Measurements from ENCODE around the gene CDH22. TPM values are rescaled to one million over a fixed set of nuclear protein-coding genes. Genes with fewer than 3 reads are reported as not detected.
A peak's percentile ranks its signal among the peaks of the same experiment; 100 is the strongest.

CDH22 gene
- total RNA-seq, 4 donors from 2014 or later = not detected

- Histone ChIP-seq H3K4me1 (no peaks in the 10 kb centered on the region), H3K27me3 (no peaks in the 10 kb centered on the region), H3K9me3 (no peaks in the 10 kb centered on the region), H3K4me3 (no peak overlapping the region), H3K36me3 (no peaks in the 10 kb centered on the region), H3K27ac (no peak overlapping the region)
- TF ChIP-seq POLR2A (IDR thresholded peaks at IDR 0.05) = no peak
- TF ChIP-seq, protein P1, sequence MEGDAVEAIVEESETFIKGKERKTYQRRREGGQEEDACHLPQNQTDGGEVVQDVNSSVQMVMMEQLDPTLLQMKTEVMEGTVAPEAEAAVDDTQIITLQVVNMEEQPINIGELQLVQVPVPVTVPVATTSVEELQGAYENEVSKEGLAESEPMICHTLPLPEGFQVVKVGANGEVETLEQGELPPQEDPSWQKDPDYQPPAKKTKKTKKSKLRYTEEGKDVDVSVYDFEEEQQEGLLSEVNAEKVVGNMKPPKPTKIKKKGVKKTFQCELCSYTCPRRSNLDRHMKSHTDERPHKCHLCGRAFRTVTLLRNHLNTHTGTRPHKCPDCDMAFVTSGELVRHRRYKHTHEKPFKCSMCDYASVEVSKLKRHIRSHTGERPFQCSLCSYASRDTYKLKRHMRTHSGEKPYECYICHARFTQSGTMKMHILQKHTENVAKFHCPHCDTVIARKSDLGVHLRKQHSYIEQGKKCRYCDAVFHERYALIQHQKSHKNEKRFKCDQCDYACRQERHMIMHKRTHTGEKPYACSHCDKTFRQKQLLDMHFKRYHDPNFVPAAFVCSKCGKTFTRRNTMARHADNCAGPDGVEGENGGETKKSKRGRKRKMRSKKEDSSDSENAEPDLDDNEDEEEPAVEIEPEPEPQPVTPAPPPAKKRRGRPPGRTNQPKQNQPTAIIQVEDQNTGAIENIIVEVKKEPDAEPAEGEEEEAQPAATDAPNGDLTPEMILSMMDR (IDR thresholded peaks at IDR 0.05) = no peak
- DNase-seq = no peak
Observed at GRCh38 chr20:46152824-46153586, 155.3 kb downstream of the CDH22 start.

- DNase-seq = no peak
- H3K36me3 ChIP-seq = no peaks in the 10 kb centered on the region
- H3K9me3 ChIP-seq = no peaks in the 10 kb centered on the region
- H3K27me3 ChIP-seq = no peaks in the 10 kb centered on the region
- no peak overlapping the region for H3K27ac ChIP-seq
- no peaks in the 10 kb centered on the region for H3K4me1 ChIP-seq
- no peak overlapping the region for H3K4me3 ChIP-seq
- TF ChIP-seq, protein P1 (IDR thresholded peaks at IDR 0.05) = peak in 3 of 6 experiments; percentile 16
- no peak for TF ChIP-seq POLR2A (IDR thresholded peaks at IDR 0.05)
Observed at GRCh38 chr20:46151936-46152335, 156.4 kb downstream of the CDH22 start.

DNA sequence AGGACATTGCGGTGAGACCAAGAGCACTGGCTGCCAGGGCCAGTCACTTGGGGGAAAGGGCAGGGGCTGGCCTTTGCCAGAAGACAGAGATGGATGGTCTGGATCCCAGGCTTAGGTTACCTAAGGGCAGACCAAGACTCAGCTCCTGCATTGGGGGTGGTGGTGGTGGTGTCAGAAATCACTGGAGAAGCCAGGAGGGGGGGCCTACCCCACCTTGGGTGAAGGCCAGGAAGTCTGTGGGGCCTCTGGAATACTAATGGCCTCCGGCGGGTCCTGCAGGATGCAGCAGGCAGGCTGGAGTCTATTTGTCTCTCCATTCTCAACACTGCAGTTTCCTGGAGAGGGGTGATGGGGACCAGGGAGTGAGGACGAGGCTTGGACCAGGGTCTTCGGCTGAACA, 157.4 kb downstream of the CDH22 start:
- TF ChIP-seq, protein P1 (IDR thresholded peaks at IDR 0.05) = no peak
- TF ChIP-seq POLR2A (IDR thresholded peaks at IDR 0.05) = no peak
- Histone ChIP-seq H3K9me3 (no peaks in the 10 kb centered on the region), H3K27ac (no peak overlapping the region), H3K4me1 (no peaks in the 10 kb centered on the region), H3K27me3 (no peaks in the 10 kb centered on the region), H3K36me3 (no peaks in the 10 kb centered on the region), H3K4me3 (no peak overlapping the region)
- DNase-seq = no peak

DNA sequence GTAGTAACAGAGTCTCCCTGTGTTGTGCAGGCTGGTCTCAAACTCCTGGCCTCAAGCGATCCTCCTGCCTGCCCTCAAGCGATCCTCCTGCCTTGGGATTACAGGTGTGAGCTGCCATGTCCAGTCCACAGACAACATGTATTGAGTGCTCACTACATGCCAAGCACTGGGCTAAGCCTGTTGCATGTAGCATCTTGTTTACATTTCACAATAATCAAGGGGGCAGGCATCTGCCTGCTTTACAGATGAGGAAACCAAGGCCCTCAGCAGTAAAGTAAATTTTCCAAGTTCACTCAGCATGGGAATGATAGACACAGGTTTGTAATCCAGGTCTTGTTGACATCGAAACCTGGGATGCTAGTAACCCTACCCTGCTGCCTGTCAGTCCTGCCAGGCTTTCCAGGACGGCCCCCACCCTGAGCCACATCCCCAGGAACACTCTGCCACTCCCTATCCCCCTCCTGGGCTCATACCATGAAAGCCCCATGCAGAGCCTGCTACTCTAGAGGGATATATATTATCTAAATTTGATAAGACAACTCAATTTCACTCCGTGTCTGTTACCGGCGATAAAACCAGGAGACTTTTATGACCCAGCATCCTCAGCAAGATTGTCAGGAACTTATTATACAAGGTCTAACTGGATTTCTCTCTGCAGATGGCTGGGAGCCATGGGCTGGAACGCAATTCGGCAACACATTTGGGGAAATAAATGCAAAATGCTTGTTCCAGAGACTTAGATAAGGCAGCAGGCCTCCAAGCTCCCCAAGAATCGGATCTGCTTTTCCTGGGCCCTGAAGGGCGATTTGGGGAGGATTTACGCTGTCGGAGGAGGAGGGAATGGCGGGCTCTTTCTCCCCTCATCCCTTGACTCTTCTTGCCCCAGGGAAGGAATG, 159.7 kb downstream of the CDH22 start:
- TF ChIP-seq, protein P1 (IDR thresholded peaks at IDR 0.05) = no peak
- TF ChIP-seq POLR2A (IDR thresholded peaks at IDR 0.05) = no peak

GRCh38 chr20:46145713-46146112, 162.6 kb downstream of the CDH22 start:
- no peaks in the 10 kb centered on the region for H3K27me3 ChIP-seq
- no peaks in the 10 kb centered on the region for H3K9me3 ChIP-seq
- no peaks in the 10 kb centered on the region for H3K36me3 ChIP-seq
- H3K27ac ChIP-seq = no peak overlapping the region
- DNase-seq = no peak
- TF ChIP-seq POLR2A (IDR thresholded peaks at IDR 0.05) = no peak
- TF ChIP-seq, protein P1 (IDR thresholded peaks at IDR 0.05) = no peak
- H3K4me1 ChIP-seq = no peaks in the 10 kb centered on the region
- H3K4me3 ChIP-seq = no peak overlapping the region

More for the DNA sequence above, 159.7 kb downstream of the CDH22 start:
- no peak for DNase-seq
- no peaks in the 10 kb centered on the region for H3K9me3 ChIP-seq
- no peaks in the 10 kb centered on the region for H3K4me1 ChIP-seq
- H3K36me3 ChIP-seq = no peaks in the 10 kb centered on the region
- no peaks in the 10 kb centered on the region for H3K27me3 ChIP-seq
- H3K27ac ChIP-seq = no peak overlapping the region
- no peak overlapping the region for H3K4me3 ChIP-seq
